ENCODE measurements around the gene CDK6. TPM values are rescaled to one million over a fixed set of nuclear protein-coding genes. Genes with fewer than 3 reads are reported as not detected.

Gene CDK6
- total RNA-seq, 1 experiment from 2014 or later = 175 TPM

DNA sequence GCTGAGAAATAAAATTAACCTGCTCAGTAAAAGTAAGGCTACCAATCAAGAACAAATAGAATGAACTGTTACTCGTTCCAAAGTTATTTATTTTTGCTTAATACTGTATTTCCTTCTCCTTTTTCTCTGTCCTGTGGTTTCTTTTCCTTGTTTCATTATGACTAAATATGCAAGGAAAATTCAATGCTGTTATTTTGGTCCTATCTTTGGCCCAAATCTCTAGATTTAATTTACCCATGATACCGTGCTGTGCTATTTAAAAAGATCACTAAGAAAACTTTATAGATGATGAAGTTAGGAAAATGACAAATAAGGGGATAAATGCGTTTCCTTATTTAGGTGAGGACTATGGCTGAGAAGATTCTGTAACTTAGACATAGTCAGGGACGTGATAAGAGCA, 200.8 kb downstream of the CDK6 start:
- ChIA-PET POLR2A (no interaction called here), CTCF (no interaction called here)
- BruUV-seq (replicated peaks) = no TSS peak
- H3K27ac Mint-ChIP-seq (ENCODE audit: unreplicated experiment) = peak overlapping the region; percentile 28
- Histone ChIP-seq H3K4me1 (peaks cover 22% of the 10 kb centered on the region), H3K4me3 (ENCODE audit: low read depth, low read length) (no peak overlapping the region), H3K36me3 (ENCODE audit: control insufficient read depth, insufficient read depth, low read length) (no peaks in the 10 kb centered on the region; the same call in none of the 2 replicates), H3K9me3 (no peaks in the 10 kb centered on the region), H3K27me3 (replicated peaks; ENCODE audit: control insufficient read depth, insufficient read depth, low read length) (no peaks in the 10 kb centered on the region)
- intact Hi-C loops (cut with micrococcal nuclease; ENCODE audit: unreplicated experiment) = no loop called here
- peaks cover 1% of the 10 kb centered on the region for H3K9me3 Mint-ChIP-seq (ENCODE audit: unreplicated experiment)
- H3K27me3 Mint-ChIP-seq (ENCODE audit: insufficient read depth, unreplicated experiment) = no peaks in the 10 kb centered on the region
- TF ChIP-seq, protein P1, sequence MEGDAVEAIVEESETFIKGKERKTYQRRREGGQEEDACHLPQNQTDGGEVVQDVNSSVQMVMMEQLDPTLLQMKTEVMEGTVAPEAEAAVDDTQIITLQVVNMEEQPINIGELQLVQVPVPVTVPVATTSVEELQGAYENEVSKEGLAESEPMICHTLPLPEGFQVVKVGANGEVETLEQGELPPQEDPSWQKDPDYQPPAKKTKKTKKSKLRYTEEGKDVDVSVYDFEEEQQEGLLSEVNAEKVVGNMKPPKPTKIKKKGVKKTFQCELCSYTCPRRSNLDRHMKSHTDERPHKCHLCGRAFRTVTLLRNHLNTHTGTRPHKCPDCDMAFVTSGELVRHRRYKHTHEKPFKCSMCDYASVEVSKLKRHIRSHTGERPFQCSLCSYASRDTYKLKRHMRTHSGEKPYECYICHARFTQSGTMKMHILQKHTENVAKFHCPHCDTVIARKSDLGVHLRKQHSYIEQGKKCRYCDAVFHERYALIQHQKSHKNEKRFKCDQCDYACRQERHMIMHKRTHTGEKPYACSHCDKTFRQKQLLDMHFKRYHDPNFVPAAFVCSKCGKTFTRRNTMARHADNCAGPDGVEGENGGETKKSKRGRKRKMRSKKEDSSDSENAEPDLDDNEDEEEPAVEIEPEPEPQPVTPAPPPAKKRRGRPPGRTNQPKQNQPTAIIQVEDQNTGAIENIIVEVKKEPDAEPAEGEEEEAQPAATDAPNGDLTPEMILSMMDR (IDR thresholded peaks at IDR 0.05; ENCODE audit: insufficient read depth in 1 of 2, low read depth in 1 of 2, low read length in 1 of 2, severe bottlenecking in 1 of 2, unreplicated experiment in 1 of 2) = no peak
- no peak overlapping the region for H3K4me3 Mint-ChIP-seq (ENCODE audit: unreplicated experiment)
- peaks cover 7% of the 10 kb centered on the region for H3K4me1 Mint-ChIP-seq (ENCODE audit: low read depth, unreplicated experiment)
- DNase-seq = no peak
- H3K36me3 Mint-ChIP-seq (ENCODE audit: insufficient read depth, unreplicated experiment) = peaks cover 37% of the 10 kb centered on the region

DNA sequence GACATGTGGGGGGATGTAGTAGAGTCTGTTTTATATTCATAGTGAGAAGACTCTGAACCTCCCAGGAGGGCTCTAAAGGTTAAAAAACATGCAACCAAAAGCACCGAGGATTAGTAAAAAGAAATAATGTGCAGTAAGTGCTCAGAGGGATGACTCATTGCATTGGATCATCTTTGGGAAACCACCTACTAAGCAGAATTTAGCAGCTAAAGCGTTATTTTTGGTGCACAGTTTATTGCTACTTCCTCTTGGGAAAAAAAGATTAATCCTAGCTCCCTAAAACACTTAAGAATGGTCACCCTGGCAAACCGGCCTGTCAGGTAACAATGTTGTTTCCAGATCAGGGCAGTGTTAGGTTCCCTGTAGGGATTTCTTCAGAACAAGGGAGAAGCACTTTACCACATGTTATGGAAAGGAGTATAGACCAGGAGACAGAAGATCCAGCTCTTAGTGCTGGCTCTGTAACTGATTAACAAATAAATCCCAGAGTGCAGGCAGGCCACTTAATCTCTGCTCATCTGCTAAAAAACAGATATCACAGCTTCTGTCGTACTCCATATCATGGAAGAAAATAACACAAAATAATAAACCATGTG, 201.4 kb downstream of the CDK6 start:
- intact Hi-C loops (cut with micrococcal nuclease; ENCODE audit: unreplicated experiment) = no loop called here
- Mint-ChIP-seq H3K27me3 (ENCODE audit: insufficient read depth, unreplicated experiment) (no peaks in the 10 kb centered on the region), H3K9me3 (ENCODE audit: unreplicated experiment) (peaks cover 6% of the 10 kb centered on the region), H3K36me3 (ENCODE audit: insufficient read depth, unreplicated experiment) (peaks cover 43% of the 10 kb centered on the region), H3K27ac (ENCODE audit: unreplicated experiment) (peak overlapping the region; percentile 28), H3K4me3 (ENCODE audit: unreplicated experiment) (no peak overlapping the region), H3K4me1 (ENCODE audit: low read depth, unreplicated experiment) (peaks cover 7% of the 10 kb centered on the region)
- Histone ChIP-seq H3K4me3 (ENCODE audit: low read depth, low read length) (no peak overlapping the region), H3K36me3 (ENCODE audit: control insufficient read depth, insufficient read depth, low read length) (no peaks in the 10 kb centered on the region; the same call in none of the 2 replicates), H3K4me1 (peaks cover 22% of the 10 kb centered on the region), H3K27me3 (replicated peaks; ENCODE audit: control insufficient read depth, insufficient read depth, low read length) (no peaks in the 10 kb centered on the region), H3K9me3 (no peaks in the 10 kb centered on the region)
- TF ChIP-seq, protein P1 (IDR thresholded peaks at IDR 0.05; ENCODE audit: insufficient read depth in 1 of 2, low read depth in 1 of 2, low read length in 1 of 2, severe bottlenecking in 1 of 2, unreplicated experiment in 1 of 2) = no peak
- no peak for DNase-seq
- BruUV-seq (replicated peaks) = no TSS peak
- CTCF ChIA-PET = no interaction called here
- POLR2A ChIA-PET = no interaction called here

DNA sequence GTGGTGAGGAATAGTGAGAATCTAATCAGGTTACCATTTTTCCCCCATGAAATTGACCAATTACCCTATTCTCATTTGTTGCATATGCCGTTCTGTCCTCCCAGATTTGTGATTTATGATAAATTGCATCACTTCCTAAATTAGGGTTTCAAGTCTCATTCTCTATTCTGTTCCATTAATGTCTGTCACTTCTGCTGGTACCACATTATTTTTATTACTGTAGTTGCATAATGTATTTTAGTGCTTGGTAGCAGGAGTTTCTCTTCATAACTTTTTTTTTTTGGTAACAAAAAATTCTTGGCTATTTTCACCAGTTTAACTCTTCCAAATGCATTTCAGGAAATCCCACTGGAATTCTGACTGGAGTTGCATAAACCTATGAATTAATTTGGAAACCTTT, 202.2 kb downstream of the CDK6 start:
- no peaks in the 10 kb centered on the region; the same call in none of the 2 replicates for H3K36me3 ChIP-seq (ENCODE audit: control insufficient read depth, insufficient read depth, low read length)
- no peak overlapping the region for H3K4me3 Mint-ChIP-seq (ENCODE audit: unreplicated experiment)
- TF ChIP-seq, protein P1 (IDR thresholded peaks at IDR 0.05; ENCODE audit: insufficient read depth in 1 of 2, low read depth in 1 of 2, low read length in 1 of 2, severe bottlenecking in 1 of 2, unreplicated experiment in 1 of 2) = no peak
- H3K27me3 ChIP-seq (replicated peaks; ENCODE audit: control insufficient read depth, insufficient read depth, low read length) = no peaks in the 10 kb centered on the region
- BruUV-seq (replicated peaks) = no TSS peak
- DNase-seq = no peak
- no peak overlapping the region for H3K27ac Mint-ChIP-seq (ENCODE audit: unreplicated experiment)
- intact Hi-C loops (cut with micrococcal nuclease; ENCODE audit: unreplicated experiment) = no loop called here
- CTCF ChIA-PET = no interaction called here
- H3K4me1 Mint-ChIP-seq (ENCODE audit: low read depth, unreplicated experiment) = peaks cover 7% of the 10 kb centered on the region
- no peak overlapping the region for H3K4me3 ChIP-seq (ENCODE audit: low read depth, low read length)
- H3K4me1 ChIP-seq = peaks cover 22% of the 10 kb centered on the region
- H3K9me3 Mint-ChIP-seq (ENCODE audit: unreplicated experiment) = peaks cover 10% of the 10 kb centered on the region
- peaks cover 46% of the 10 kb centered on the region for H3K36me3 Mint-ChIP-seq (ENCODE audit: insufficient read depth, unreplicated experiment)
- no peaks in the 10 kb centered on the region for H3K27me3 Mint-ChIP-seq (ENCODE audit: insufficient read depth, unreplicated experiment)
- POLR2A ChIA-PET = no interaction called here
- H3K9me3 ChIP-seq = no peaks in the 10 kb centered on the region; the same call in 1 of the 2 replicates
